Measurements from ENCODE around the gene ZKSCAN7.
"Not testable (repeated sequence)": the region's sequence is repeated elsewhere in the genome, so short reads cannot be mapped to it uniquely, and the experiment has no call there.

Gene ZKSCAN7

GRCh38 chr3:44554626-44555592 is at the start of gene ZKSCAN7:
Gene ZKSCAN7 (plus strand): TSS chr3:44555193. CDS start chr3:44557048, 1,855 bp downstream.
- DNase-seq = no peak

DNA sequence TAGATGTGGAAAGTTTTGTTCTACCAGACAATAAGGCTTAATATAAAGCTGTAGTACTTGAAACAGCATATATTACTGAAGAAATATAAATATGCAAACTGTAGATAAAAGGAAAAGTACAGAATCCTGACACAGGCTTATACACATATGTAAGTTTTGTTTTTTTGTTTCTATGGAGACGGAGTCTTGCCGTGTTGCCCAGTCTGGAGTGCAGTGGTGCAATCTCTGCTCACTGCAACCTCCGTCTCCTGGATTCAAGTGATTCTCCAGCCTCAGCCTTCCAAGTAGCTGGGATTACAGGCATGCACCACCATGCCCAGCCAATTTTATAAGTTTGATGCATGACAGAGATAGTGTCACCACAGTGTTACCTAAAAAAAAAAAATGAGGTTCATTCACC is 48.4 kb upstream of the ZKSCAN7 start:
- no peak for DNase-seq

- no peak for DNase-seq
Measured at GRCh38 chr3:44506961-44507360, 48.0 kb upstream of the ZKSCAN7 start.

- DNase-seq = no peak
Measured at GRCh38 chr3:44509393-44509921, 45.5 kb upstream of the ZKSCAN7 start.

- no peak for DNase-seq
Measured at GRCh38 chr3:44510000-44510368, 45.0 kb upstream of the ZKSCAN7 start.

GRCh38 chr3:44511238-44511566 is 43.8 kb upstream of the ZKSCAN7 start:
- no peak for DNase-seq

DNA sequence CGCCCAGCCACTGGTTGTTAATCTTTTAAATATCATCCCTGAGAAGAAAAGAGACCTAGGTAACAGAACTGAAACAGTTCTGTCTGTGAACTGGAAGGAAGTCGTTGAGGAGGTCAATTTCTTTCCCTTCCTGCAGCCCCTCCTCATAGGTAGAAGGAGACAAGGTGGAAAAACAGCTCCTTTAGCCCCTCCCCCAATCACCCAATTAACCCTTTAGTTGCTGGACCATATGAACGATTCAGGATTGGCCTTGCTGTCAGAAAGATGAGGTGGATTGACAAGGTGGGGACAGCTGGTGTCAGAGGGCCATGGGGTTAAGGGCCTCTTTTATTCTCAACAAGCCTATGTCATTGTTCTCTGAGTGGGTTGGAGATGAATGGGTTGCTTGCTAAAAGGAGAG is 41.5 kb upstream of the ZKSCAN7 start:
- no peak for DNase-seq

- peak; percentile 7 for DNase-seq
Measured at GRCh38 chr3:44516230-44516629, 38.8 kb upstream of the ZKSCAN7 start.

- no peak for DNase-seq
Measured at GRCh38 chr3:44518782-44519156, 36.2 kb upstream of the ZKSCAN7 start.

DNA sequence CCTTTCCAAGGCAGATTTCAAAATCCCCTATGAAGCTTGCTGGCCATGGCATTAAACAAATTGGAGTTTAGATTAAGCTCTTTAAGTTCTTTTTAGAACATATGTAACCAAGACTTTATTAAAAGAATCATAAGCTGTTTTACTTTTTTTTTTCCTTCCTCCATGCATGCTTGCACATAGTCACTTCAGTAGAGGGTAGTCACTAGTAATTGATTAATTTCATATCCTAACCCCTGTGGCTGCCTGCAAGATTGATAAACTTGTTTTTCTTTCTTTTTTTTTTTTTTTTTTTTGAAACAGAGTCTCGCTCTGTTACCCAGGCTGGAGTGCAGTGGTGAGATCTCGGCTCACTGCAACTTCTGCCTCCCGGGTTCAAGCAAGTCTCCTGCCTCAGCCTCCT is 33.3 kb upstream of the ZKSCAN7 start:
- no peak for DNase-seq

- DNase-seq = no peak
Measured at GRCh38 chr3:44522494-44522933, 32.5 kb upstream of the ZKSCAN7 start.

GRCh38 chr3:44525060-44525459 is 29.9 kb upstream of the ZKSCAN7 start:
- no peak for DNase-seq

GRCh38 chr3:44529927-44530326 is 25.1 kb upstream of the ZKSCAN7 start:
- DNase-seq = no peak

DNA sequence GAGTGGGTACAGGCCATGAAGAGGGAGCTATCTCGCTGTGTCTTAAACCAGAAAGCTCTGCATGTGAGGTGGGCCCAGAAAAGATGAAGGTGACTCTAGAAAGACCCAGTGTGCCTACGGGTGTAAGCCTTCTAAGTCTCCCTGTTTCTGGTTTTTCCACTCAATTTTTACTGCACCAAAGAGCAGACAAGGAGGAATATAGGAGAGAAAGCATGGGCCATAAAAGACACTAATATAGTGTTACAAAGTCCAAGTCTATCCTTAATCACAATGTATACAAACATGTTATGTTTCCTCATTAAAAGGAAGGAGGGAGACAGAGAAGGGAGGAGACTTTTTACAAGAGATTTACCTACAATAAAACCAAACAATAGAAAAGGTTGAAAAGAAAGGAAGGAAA is 24.1 kb upstream of the ZKSCAN7 start:
- no peak for DNase-seq

DNA sequence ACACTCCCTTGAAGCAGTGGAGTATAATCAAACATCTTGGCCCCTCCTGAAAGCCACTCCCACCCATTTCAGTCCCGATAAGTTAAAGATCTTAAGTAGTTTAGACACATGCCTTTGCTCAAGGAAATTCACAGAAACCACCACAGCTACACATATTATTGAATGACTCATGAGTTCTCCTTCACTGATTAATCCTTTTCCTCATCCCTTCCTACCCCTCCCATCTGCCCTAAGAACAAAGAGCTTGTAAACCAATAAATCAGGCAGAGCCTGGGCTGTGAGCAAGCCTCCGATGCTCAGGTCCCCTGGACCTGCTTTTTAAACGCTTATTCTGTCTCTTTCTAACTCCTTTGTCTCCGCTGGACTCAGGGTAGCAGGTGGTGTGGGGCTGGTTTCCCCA is 20.3 kb upstream of the ZKSCAN7 start:
- not testable (repeated sequence) for DNase-seq

DNA sequence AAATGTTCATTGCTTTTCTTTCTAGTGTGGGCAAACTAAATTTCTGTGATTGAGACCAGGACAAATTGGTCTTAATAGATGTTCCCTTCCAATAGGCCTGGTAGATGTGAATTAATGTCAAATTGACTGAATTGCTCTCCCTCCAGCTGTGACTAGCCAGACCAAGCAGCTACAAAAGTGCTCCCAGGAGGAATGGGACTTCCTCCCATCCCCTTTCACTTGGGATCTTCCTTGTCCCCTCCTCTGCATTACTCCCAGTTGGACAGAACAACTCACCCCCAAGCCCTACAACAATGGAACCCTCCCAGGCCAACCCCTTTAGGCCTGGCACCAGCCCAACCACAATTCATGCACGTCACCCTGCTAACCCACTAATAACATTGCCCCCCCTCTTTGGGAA is 19.6 kb upstream of the ZKSCAN7 start:
- DNase-seq = no peak

DNA sequence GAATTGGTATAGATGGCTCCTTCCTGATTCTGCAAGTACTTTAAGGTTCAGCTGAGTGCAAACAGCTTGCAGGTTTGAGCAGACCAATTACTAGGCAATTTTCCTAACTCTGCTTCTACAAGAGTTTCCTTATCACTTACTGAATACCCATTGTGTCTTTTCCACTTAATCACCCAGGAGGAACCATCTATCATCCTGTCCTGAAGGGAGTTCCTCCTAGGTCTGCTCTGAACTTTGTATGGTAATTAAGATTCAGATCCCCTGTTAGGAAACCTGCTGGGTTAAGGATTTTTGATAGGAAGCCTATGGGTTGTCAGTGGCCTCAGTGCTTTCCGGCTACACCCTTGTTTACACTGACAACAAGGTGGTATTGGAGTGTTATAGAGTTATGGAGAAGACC is 10.2 kb upstream of the ZKSCAN7 start:
- DNase-seq = not testable (repeated sequence)

DNA sequence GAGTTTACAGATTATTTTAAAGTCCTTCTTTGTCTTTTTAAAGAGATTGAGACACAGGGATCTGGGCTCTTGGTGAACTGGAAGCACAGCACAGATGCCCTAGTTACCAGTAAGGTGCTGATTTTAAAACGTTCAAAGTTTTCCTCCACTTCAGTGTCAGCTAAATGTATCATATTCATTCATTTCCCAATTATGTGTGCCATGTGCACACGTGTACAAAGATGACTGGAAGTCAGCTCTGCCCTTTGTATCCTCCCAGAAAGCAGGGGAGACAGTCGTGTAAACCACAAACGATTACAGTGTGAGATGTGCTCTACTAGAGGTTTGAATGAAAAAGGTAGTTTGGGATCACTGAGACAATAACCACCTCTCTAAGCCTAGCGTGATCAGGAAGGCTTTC is 730 bp downstream of the ZKSCAN7 start:
- no peak for DNase-seq

DNA sequence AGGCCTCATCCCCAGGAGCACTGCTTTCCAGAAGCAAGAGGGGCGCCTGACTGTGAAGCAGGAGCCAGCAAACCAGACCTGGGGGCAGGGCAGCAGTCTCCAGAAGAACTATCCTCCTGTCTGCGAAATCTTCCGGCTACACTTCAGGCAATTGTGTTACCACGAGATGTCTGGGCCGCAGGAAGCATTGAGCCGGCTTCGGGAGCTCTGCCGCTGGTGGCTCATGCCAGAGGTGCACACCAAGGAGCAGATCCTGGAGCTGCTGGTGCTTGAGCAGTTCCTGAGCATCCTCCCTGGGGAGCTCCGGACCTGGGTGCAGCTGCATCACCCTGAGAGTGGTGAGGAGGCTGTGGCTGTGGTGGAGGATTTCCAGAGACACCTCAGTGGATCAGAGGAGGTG is 2.1 kb downstream of the ZKSCAN7 start:
- no peak for DNase-seq

- DNase-seq = no peak
Measured at GRCh38 chr3:44561076-44561475, 6.1 kb downstream of the ZKSCAN7 start.

DNA sequence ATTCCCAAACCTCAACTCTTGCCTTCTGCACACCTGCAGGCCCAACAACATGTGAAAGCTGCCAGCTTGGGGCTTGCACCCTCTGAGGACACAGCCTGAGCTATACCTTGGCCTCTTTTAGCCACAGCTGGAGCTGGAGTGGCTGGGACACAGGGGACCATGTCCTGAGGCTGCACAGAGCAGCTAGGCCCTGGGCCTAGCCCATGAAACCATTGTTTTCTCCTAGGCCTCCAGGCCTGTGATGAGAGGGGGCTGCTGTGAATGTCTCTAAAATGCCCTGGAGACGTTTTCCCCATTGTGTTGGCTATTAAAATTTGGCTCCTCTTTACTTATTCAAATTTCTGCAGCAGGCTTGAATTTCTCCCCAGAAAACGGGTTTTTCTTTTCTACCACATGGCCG is 7.2 kb downstream of the ZKSCAN7 start:
- no peak for DNase-seq

- no peak for DNase-seq
Measured at GRCh38 chr3:44568561-44568960, 13.6 kb downstream of the ZKSCAN7 start.

- DNase-seq = no peak
Measured at GRCh38 chr3:44571024-44571423, 16.0 kb downstream of the ZKSCAN7 start.

- DNase-seq = no peak
Measured at GRCh38 chr3:44576613-44577012, 21.6 kb downstream of the ZKSCAN7 start.
